HG03064 (cell line): ENCODE data around the gene TUBA3C.

Source experiments
- ATAC-seq: cut with Tn5 transposase; IDR thresholded peaks from one replicate; pipeline ENCODE4 v1.9.1; 2021; ENCODE audit warnings: low read depth; ENCODE audit not compliant: unreplicated experiment

Gene TUBA3C

DNA sequence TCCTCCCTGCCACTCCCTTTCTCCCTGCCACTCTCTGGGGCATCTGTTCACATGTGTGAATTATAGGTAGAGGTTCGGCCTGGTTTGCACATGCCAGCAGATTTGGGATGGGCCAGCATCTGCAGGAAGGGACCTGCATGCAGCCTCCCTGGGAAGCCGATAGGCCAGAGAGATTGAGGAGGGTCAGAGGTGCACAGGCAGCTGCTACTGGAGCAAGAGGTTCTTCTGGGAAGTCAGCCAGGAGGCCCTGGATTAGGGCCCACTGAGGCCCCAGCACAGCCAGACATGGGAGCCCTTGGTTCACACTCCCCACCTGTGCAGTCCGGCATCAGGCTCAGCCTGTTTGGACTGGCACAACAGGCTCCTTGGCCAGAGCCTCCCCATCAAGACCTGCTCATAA lies 12.1 kb downstream of the TUBA3C start:
- ATAC-seq: no peak

DNA sequence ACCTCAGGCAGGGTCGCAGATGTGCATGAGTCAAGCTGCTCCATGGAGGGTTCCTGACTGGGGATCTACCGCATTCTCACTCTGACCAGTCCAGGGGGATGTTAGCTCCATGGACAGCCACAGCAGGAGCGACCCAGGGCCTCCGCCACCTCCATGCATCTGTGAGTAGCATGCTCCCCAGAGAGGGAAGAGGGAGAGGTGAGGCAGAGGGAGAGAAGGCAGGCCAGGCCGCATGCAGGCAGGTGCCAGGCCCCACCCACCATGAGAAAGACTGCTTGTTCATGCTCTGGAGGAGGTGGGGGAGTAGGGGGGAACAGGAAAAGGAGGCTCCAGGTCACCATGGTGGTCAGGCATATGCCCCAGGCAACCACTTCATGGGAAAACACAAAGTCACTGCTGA lies 20.3 kb downstream of the TUBA3C start:
- no peak for ATAC-seq

DNA sequence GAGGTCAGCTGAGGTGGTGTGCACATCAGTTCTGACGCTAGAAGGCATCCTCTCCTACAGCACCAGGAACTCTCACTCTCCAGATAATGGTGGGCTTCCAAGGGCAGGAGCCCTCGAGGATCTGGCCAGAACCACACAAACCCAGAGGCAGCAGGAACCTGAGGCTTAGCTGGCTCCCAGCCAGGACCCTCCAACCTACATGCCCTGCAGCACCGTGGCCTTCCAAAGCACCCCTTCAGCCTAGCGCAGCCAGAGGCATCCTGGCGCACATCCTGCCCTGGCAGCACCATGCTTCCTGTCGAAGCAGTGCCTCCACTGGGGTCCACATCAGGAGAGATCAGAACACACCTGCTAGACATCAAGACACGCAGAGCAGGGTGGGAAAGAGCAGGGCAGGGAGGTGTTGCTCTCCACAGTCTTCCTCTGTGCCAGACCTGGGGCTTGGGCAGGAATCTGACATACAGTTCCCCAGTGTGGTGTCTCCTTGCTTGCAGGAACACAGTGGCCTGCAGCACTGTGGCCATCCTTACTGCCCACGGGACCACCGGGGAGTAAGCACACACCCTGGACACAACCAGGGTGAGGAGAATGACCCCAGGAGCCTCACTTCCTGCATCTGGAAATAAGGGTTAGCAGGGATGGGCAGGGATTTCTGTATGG lies 21.7 kb downstream of the TUBA3C start:
- no peak for ATAC-seq

DNA sequence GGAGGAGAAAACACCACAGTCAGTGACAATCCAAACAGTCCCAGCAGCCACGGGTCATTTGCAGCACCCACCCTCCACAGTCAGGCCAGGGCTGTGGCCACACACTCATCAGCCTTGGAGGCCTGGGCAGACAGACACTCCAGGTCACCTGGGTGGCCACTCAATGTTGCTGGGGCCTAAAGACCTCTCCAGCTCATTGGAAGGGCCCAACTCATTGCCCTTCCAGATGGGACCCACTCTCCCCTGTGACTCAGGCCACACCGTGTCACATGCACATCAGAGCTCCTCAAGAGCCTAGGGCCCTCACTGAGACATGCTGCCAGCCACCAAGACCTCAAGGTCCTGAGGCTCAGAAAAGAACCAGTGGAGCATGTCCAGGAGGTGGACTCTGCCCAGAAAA lies 22.4 kb downstream of the TUBA3C start:
- ATAC-seq: no peak

DNA sequence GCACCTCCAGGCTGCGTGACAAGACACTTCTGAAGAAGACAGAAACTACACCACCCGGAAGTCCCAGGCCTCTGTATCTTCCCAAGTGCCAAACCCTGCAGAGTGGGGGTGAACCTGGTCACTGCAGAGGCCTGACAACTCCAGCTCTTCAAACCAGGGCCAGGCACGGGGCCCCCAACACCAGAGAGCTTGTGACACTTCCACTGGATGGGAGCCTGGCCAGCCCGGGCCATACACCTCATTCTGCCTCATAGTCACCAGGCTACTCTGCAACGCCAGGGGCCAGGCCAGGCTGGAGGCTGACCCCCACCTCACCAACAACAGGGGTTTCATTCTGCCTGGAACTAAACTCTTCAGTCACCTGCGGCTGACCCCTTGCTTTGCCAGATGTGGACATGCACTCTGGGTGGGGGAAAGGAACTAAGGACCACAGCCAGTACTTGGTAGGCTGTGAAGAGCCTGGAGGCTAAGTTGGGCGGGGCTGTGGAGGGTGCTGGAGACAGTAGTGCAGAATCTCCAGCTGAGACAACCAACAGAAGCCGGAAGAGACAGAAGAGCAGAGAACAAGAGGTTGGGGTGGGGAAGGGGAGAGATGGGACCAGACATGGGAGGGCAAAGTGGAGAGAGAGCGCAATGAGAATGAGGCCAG lies 23.0 kb downstream of the TUBA3C start:
- ATAC-seq: no peak

DNA sequence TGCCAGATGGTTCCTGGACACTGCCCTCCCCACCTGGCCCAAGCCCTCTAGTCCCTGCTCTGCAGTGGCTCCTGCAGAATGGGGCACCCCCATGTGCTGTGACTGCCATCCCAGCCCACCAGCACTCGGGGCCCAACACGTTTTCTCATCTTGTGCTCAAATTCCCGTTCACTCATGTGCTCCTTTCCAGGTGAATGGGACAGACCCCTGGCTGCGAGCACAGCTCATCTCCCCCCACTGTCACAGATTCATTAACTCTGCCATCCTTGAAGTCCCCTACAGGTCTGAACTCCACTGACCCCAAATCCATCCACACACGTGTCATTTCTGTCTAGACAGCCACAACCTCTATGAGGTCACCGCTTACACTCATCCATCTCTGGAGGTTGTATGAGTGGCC lies 23.6 kb downstream of the TUBA3C start:
- ATAC-seq: no peak

DNA sequence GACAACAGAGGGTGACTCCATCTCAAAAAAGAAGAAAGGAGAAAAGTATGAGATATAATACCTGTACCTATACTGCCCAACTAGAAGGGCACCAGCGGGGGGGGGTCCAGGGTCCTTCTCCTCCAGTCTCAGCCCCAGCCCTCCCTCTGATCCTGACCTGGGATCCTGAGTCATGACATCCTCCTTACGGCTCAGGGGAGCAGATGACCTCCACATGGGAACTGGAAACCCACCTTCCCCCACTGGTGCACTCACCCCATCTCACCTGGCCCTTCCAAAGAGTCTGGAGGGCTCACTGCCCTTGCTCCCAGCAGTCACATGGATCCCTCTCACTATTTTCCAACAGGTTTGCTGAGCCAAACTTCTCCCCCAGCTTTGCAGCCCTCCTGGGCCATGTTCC lies 24.2 kb downstream of the TUBA3C start:
- ATAC-seq: no peak

DNA sequence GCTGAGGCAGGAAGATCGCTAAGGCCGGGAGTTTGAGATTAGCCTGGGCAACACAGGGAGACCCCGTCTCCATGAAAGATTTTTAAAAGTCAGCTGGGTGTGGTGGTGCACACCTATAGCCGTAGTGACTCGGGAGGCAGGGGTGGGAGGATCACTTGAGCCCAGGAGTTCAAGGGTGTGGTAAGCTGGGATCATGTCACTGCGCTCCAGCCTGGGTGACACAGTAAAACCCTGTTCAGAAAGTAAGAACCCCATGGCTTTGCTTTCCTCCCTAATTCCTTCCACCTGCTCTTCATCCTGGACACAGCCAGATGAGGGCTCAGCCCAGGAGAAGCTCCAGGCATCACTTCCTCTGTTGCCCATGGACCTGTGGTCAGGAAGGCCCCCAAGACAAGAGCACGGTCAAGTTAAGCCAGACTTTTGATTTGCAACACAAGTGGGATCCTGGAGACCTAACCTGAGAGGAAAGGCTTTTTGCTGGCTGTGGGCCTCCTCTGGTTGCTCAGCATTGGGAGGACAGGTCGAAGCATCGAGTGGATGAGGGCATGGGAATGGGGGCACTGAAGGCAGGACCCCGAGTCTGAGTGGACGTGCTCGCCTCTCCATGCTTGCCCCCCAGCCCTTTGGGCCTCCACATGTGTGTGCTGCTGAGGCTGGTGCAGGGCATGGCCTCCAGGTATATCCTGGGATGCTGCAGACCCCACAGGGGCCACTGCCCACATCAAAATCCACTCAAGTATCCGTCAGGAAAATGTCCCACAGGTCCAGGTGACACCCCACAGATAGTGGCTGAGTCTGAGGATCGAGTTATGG lies 25.4 kb downstream of the TUBA3C start:
- ATAC-seq: no peak

DNA sequence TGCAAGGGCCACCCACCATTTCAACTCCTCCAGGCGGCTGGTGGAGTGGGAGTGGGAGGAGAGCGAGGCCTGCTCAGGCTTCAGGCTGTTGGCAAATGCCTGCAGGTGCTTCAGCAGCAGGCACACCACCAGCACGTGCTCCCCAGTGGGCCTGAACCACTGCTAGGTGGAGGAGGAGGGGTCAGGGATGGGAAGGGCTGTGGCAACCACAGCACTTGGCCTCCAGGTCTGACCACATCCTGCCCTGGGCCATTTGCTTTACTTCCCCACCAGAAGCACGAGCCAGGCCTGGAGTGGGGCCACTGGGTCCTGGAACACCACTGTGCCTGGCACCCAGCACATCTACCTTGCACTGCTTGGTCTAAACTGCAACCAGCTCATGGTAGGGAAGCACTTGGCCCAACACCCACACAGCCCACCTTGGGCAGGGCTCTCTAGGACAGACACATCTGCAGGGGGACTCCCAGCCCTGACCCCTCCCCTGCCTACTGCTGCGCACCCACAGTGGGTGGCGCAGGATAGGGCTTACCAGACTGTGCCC lies 26.2 kb downstream of the TUBA3C start:
- no peak for ATAC-seq

DNA sequence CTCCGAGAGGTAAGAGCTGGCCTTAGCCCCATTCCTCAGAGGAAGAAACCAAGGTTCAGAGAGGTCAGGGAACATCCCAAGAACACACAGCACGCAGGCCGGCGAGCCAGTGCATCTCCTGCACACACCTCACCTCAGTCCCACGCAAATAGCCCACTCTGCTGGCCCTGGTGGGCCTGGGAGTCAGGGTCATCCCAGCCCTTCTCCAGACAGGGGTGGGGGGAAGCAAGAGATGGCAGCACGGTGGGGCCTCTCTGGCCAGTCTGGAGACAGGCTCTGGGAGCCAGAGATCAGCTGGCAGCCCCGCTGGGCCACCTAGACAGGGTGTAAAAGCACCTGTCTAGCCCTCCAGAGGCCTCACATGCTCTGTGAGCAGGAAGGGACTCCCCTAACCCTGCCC lies 26.8 kb downstream of the TUBA3C start:
- ATAC-seq: no peak

DNA sequence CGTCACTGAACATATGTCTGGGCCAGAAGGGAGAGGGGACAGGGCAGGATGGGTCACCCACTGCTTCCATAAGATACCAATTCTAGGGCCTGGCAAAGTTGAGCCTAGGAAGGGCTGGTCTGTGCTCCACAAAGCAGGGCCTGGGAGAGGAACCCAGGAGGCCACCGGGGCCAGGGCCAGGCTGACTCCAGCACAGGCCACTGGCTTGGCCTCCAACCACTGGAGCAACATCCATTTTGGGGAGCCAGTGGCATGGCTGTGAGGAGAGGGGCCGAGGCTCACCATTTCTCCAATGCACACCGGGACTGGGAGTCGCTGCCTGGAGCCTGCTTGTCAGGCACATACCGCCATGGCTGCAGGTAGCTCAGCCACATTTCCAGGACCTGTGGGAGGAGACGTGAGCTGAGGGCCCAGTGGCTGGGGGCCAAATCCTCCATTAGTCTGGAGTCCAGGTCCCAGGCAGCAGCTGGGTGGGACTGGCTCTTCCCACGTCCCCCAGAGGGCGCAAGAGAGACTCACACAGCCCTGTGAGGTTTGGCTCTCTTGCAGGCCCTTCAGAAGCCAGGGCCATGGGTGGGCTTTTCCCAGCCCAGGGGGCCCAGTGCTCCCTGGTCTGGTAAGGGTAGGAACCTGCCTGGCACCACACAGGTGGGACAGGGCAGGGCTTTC lies 27.7 kb downstream of the TUBA3C start:
- ATAC-seq: no peak

DNA sequence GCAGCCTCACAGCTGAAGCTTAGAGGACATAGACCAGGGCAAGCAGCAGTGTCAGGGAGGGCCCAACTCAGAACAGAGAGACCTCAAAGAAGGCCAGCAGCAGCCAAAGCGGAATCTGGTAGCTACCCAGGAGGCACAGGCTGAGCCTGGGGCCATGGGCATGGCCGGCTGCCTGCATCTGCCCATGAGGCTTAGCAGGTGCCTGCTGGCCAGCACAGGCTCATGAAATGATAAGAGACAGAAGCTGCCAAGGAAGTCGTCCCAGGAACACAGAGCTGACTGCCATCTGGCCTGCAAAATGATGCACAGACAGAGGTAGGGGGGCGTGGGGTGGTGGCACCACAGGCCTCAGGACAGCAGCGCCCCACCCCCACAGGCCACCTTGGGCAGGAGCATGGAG lies 29.2 kb downstream of the TUBA3C start:
- no peak for ATAC-seq

DNA sequence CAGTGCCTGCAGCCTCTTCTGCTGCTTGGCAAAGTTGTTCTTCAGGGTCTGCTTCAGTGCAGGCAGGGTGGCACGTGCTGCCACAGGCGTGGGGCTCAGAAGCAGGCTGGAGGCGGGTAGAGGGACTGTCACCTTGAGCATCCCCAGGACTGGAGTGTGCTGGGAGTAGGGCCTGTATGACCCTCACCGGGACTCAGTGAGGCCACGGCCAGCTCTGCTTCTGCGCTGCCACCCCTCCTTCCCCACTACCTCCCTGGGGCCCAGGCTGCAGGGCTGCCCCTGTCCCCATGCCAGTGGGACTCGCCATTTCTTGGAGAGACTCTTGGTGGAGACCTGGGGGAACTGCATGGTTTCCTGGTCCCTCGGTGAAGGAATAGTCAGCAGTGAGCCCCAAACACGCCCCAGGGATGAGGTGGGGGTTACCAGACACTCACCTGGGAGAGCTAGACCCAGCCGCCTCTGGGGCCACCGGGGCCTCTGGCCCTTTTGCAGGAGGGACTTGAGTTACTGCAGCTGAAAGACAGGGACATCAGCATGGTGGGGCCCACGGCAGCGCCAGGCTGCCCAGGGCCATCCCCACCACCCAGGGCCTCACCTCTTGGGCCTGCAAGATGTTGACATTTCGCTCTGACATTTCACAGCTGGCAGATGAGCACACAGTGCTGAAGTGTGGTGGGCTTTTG lies 29.9 kb downstream of the TUBA3C start:
- ATAC-seq: no peak

DNA sequence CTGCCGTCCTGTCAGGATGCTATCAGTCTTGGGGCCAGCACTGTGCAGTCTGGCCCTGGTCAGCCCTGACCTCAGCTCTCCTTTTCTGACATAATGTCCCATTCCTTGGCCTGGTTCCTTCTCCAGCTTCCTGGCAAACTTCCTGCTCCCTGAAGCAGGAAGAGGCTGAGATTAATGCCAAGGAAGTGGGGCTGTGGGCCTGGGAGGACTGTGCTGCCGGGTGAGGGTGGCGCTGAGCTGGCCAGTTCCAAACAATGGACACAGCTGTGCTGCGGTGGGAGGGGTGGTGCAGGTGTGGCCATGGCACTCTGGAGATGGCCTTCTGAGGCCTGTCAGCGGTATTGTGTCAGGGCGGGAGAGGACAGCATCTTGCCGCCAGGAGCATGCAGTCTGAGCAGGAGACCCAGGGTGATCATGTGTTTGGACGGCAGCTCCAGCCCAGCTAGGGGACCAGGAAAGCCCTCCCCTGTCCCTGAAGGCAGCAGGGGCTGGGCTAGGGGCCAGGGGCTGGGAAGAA lies 30.9 kb downstream of the TUBA3C start:
- ATAC-seq: no peak

DNA sequence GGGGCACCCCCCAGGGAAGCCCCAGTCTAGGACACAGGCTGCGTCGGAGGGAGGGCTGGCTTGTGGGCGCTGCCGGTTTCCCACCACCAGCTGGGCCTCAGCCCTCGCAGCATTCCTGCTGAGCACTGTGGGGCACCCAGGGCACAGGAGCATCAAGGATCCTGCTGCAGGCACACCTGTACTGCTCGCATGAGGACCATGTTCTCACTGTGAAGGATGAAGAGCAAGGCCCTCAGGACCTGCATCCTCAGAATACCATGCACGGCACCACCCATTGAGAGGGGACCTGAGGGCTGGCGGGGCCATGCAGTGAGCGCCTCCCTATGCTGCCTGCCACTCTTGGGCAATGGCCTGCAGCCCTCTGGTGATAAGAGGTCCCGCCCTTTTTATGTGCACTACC lies 31.4 kb downstream of the TUBA3C start:
- ATAC-seq: no peak

DNA sequence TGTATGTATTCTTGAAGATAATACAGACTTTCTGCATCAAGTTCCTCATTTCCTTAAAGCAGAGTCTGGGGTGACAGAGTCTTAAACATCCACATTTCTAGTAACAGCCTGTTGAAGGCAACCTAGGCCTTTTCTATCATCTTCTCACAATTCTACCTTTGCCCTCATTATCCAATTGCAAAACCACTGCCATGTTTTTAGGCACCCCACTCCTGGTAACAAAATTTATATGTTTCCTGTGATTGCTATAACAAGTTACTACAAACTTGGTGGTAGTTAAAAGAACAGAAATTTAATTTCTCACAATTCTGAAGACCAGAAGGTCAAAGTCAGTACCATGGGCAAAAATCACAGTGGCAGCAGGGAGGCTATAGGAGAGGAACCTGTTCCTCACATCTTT lies 33.1 kb downstream of the TUBA3C start:
- no peak for ATAC-seq
